Hepatocyte (in vitro differentiated cells): ENCODE results near the gene SCN1A.

Experiments used
- EZH2 ChIP-seq: fragments of 200-600 bp; sonication (generic); IDR thresholded peaks from 2 replicates; pipeline ENCODE4 v1.6.1; 2016; ENCODE audit warnings: antibody characterized with exemption, mild to moderate bottlenecking, borderline replicate concordance
- TF ChIP-seq, protein P1 (sequence below): fragments of 200-600 bp; sonication (generic); IDR thresholded peaks from 2 replicates; pipeline ENCODE4 v1.5.1; 2016; ENCODE audit warnings: antibody characterized with exemption, mild to moderate bottlenecking; ENCODE audit not compliant: poor library complexity

DNA sequence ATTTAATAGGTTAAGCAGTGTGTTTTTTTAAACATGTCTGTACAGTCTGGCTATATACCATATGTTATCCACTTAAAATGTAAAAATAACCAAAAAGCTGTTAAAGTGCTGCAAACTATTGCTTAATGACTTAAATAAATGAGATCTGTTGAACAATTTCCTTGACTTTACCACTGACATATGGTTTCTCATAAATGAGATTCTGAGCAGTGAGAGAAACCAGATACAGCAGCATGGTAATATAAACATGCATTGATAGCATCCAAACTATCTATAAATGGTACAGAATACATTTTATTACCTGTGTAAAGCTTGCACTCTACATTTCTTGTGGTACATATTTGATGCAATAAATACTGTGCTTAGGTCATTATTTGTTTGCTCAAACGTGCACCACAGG, 138.0 kb downstream of the SCN1A start:
- TF ChIP-seq, protein P1, sequence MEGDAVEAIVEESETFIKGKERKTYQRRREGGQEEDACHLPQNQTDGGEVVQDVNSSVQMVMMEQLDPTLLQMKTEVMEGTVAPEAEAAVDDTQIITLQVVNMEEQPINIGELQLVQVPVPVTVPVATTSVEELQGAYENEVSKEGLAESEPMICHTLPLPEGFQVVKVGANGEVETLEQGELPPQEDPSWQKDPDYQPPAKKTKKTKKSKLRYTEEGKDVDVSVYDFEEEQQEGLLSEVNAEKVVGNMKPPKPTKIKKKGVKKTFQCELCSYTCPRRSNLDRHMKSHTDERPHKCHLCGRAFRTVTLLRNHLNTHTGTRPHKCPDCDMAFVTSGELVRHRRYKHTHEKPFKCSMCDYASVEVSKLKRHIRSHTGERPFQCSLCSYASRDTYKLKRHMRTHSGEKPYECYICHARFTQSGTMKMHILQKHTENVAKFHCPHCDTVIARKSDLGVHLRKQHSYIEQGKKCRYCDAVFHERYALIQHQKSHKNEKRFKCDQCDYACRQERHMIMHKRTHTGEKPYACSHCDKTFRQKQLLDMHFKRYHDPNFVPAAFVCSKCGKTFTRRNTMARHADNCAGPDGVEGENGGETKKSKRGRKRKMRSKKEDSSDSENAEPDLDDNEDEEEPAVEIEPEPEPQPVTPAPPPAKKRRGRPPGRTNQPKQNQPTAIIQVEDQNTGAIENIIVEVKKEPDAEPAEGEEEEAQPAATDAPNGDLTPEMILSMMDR = no peak
- TF ChIP-seq EZH2 = no peak
